Measurements from ENCODE around the gene GLIS2. TPM values are rescaled to one million over a fixed set of nuclear protein-coding genes. Genes with fewer than 3 reads are reported as not detected.

The GLIS2 gene
- polyA plus RNA-seq, 1 donor = 11.5 TPM

- Histone ChIP-seq H3K27ac (ENCODE audit: low read length) (no peak overlapping the region), H3K36me3 (ENCODE audit: control insufficient read depth, insufficient read depth, low read length) (peaks cover 27% of the 10 kb centered on the region), H3K4me3 (ENCODE audit: low read length) (no peak overlapping the region), H3K4me1 (ENCODE audit: control insufficient read depth, insufficient read depth, low read length) (peaks cover 4% of the 10 kb centered on the region), H3K27me3 (ENCODE audit: control insufficient read depth, insufficient read depth, low read length) (no peaks in the 10 kb centered on the region), H3K9me3 (ENCODE audit: control insufficient read depth, low read depth, low read length) (no peaks in the 10 kb centered on the region)
- no peak for DNase-seq
- no CpG with 5 or more reads among the region's 4 CpGs for WGBS (ENCODE audit: insufficient coverage, low lambda C conversion rate)
Observed at GRCh38 chr16:4353675-4354074, 37.8 kb downstream of the GLIS2 start.

- Histone ChIP-seq H3K27ac (ENCODE audit: low read length) (no peak overlapping the region), H3K27me3 (ENCODE audit: control insufficient read depth, insufficient read depth, low read length) (no peaks in the 10 kb centered on the region), H3K4me3 (ENCODE audit: low read length) (no peak overlapping the region), H3K36me3 (ENCODE audit: control insufficient read depth, insufficient read depth, low read length) (peaks cover 34% of the 10 kb centered on the region), H3K9me3 (ENCODE audit: control insufficient read depth, low read depth, low read length) (no peaks in the 10 kb centered on the region), H3K4me1 (ENCODE audit: control insufficient read depth, insufficient read depth, low read length) (peaks cover 4% of the 10 kb centered on the region)
- WGBS (ENCODE audit: insufficient coverage, low lambda C conversion rate) = no CpG with 5 or more reads among the region's 20 CpGs
- no peak for DNase-seq
Observed at GRCh38 chr16:4354512-4355409, 38.9 kb downstream of the GLIS2 start.

GRCh38 chr16:4356820-4357219, 41.0 kb downstream of the GLIS2 start:
- Histone ChIP-seq H3K27ac (ENCODE audit: low read length) (no peak overlapping the region), H3K9me3 (ENCODE audit: control insufficient read depth, low read depth, low read length) (no peaks in the 10 kb centered on the region), H3K27me3 (ENCODE audit: control insufficient read depth, insufficient read depth, low read length) (no peaks in the 10 kb centered on the region), H3K36me3 (ENCODE audit: control insufficient read depth, insufficient read depth, low read length) (peaks cover 51% of the 10 kb centered on the region), H3K4me1 (ENCODE audit: control insufficient read depth, insufficient read depth, low read length) (no peaks in the 10 kb centered on the region), H3K4me3 (ENCODE audit: low read length) (no peak overlapping the region)
- 100% methylated on average over 1 of the region's 7 CpGs for WGBS (ENCODE audit: insufficient coverage, low lambda C conversion rate)
- DNase-seq = no peak

- WGBS (ENCODE audit: insufficient coverage, low lambda C conversion rate) = no CpG with 5 or more reads among the region's 19 CpGs
- Histone ChIP-seq H3K4me1 (ENCODE audit: control insufficient read depth, insufficient read depth, low read length) (no peaks in the 10 kb centered on the region), H3K9me3 (ENCODE audit: control insufficient read depth, low read depth, low read length) (no peaks in the 10 kb centered on the region), H3K36me3 (ENCODE audit: control insufficient read depth, insufficient read depth, low read length) (peaks cover 60% of the 10 kb centered on the region), H3K27me3 (ENCODE audit: control insufficient read depth, insufficient read depth, low read length) (no peaks in the 10 kb centered on the region), H3K4me3 (ENCODE audit: low read length) (no peak overlapping the region), H3K27ac (ENCODE audit: low read length) (no peak overlapping the region)
- DNase-seq = no peak
Observed at GRCh38 chr16:4358236-4358635, 42.4 kb downstream of the GLIS2 start.

GRCh38 chr16:4358831-4359561, 43.1 kb downstream of the GLIS2 start:
- no CpG with 5 or more reads among the region's 19 CpGs for WGBS (ENCODE audit: insufficient coverage, low lambda C conversion rate)
- Histone ChIP-seq H3K27ac (ENCODE audit: low read length) (no peak overlapping the region), H3K27me3 (ENCODE audit: control insufficient read depth, insufficient read depth, low read length) (no peaks in the 10 kb centered on the region), H3K9me3 (ENCODE audit: control insufficient read depth, low read depth, low read length) (no peaks in the 10 kb centered on the region), H3K4me3 (ENCODE audit: low read length) (no peak overlapping the region), H3K4me1 (ENCODE audit: control insufficient read depth, insufficient read depth, low read length) (no peaks in the 10 kb centered on the region), H3K36me3 (ENCODE audit: control insufficient read depth, insufficient read depth, low read length) (peaks cover 67% of the 10 kb centered on the region)
- no peak for DNase-seq

GRCh38 chr16:4359914-4360313, 44.0 kb downstream of the GLIS2 start:
- no peaks in the 10 kb centered on the region for H3K27me3 ChIP-seq (ENCODE audit: control insufficient read depth, insufficient read depth, low read length)
- WGBS (ENCODE audit: insufficient coverage, low lambda C conversion rate) = 80% methylated on average over 1 of the region's 3 CpGs
- no peaks in the 10 kb centered on the region for H3K9me3 ChIP-seq (ENCODE audit: control insufficient read depth, low read depth, low read length)
- H3K36me3 ChIP-seq (ENCODE audit: control insufficient read depth, insufficient read depth, low read length) = peaks cover 67% of the 10 kb centered on the region
- no peak overlapping the region for H3K4me3 ChIP-seq (ENCODE audit: low read length)
- DNase-seq = no peak
- H3K4me1 ChIP-seq (ENCODE audit: control insufficient read depth, insufficient read depth, low read length) = no peaks in the 10 kb centered on the region
- H3K27ac ChIP-seq (ENCODE audit: low read length) = no peak overlapping the region

GRCh38 chr16:4360538-4361021, 44.7 kb downstream of the GLIS2 start:
- Histone ChIP-seq H3K27me3 (ENCODE audit: control insufficient read depth, insufficient read depth, low read length) (no peaks in the 10 kb centered on the region), H3K36me3 (ENCODE audit: control insufficient read depth, insufficient read depth, low read length) (peaks cover 70% of the 10 kb centered on the region), H3K27ac (ENCODE audit: low read length) (no peak overlapping the region), H3K4me1 (ENCODE audit: control insufficient read depth, insufficient read depth, low read length) (no peaks in the 10 kb centered on the region), H3K4me3 (ENCODE audit: low read length) (no peak overlapping the region), H3K9me3 (ENCODE audit: control insufficient read depth, low read depth, low read length) (no peaks in the 10 kb centered on the region)
- DNase-seq = no peak
- 87% methylated on average over 3 of the region's 11 CpGs for WGBS (ENCODE audit: insufficient coverage, low lambda C conversion rate)

GRCh38 chr16:4361033-4361943, 45.4 kb downstream of the GLIS2 start:
- DNase-seq = no peak
- peaks cover 75% of the 10 kb centered on the region for H3K36me3 ChIP-seq (ENCODE audit: control insufficient read depth, insufficient read depth, low read length)
- WGBS (ENCODE audit: insufficient coverage, low lambda C conversion rate) = no CpG with 5 or more reads among the region's 28 CpGs

GRCh38 chr16:4361944-4362311, 46.1 kb downstream of the GLIS2 start:
- peaks cover 74% of the 10 kb centered on the region for H3K36me3 ChIP-seq (ENCODE audit: control insufficient read depth, insufficient read depth, low read length)

More at GRCh38 chr16:4361033-4361943, 45.4 kb downstream of the GLIS2 start:
- Histone ChIP-seq H3K27ac (ENCODE audit: low read length) (no peak overlapping the region), H3K4me3 (ENCODE audit: low read length) (no peak overlapping the region), H3K4me1 (ENCODE audit: control insufficient read depth, insufficient read depth, low read length) (no peaks in the 10 kb centered on the region), H3K9me3 (ENCODE audit: control insufficient read depth, low read depth, low read length) (no peaks in the 10 kb centered on the region), H3K27me3 (ENCODE audit: control insufficient read depth, insufficient read depth, low read length) (no peaks in the 10 kb centered on the region)

More at GRCh38 chr16:4361944-4362311, 46.1 kb downstream of the GLIS2 start:
- Histone ChIP-seq H3K4me1 (ENCODE audit: control insufficient read depth, insufficient read depth, low read length) (no peaks in the 10 kb centered on the region), H3K27me3 (ENCODE audit: control insufficient read depth, insufficient read depth, low read length) (no peaks in the 10 kb centered on the region), H3K4me3 (ENCODE audit: low read length) (no peak overlapping the region), H3K9me3 (ENCODE audit: control insufficient read depth, low read depth, low read length) (no peaks in the 10 kb centered on the region), H3K27ac (ENCODE audit: low read length) (no peak overlapping the region)
- no peak for DNase-seq
- no CpG with 5 or more reads among the region's 12 CpGs for WGBS (ENCODE audit: insufficient coverage, low lambda C conversion rate)
